GM12865 (cell line): ENCODE data around the gene DIAPH2.

ENCODE experiments used
- DNase-seq: peaks from one replicate; pipeline ENCODE4 v3.0.0; 2010; ENCODE audit warnings: low read depth
- H3K4me3 ChIP-seq: 2 replicates; pipeline ENCODE4 v1.5.1; 2011; ENCODE audit warnings: mild to moderate bottlenecking, low read depth, low read length, control low read depth
- CTCF ChIP-seq: IDR thresholded peaks from 2 replicates; pipeline ENCODE4 v1.5.1; 2011; ENCODE audit warnings: low read length, control low read depth, low read depth, inconsistent platforms; ENCODE audit not compliant: insufficient read depth; ENCODE audit errors: missing control alignments

Gene DIAPH2

GRCh38 chrX:96700625-96701024 lies 16.0 kb downstream of the DIAPH2 start:
- TF ChIP-seq CTCF, result no peak
- DNase-seq, result no peak
- H3K4me3 ChIP-seq, result no peak overlapping the region

- no peak for DNase-seq
Observed at GRCh38 chrX:96703379-96703778, 18.7 kb downstream of the DIAPH2 start.

GRCh38 chrX:96703816-96704215 lies 19.2 kb downstream of the DIAPH2 start:
- TF ChIP-seq CTCF, result no peak
- no peak for DNase-seq
- H3K4me3 ChIP-seq, result no peak overlapping the region

More at GRCh38 chrX:96703379-96703778, 18.7 kb downstream of the DIAPH2 start:
- TF ChIP-seq CTCF, result no peak
- no peak overlapping the region for H3K4me3 ChIP-seq

- H3K4me3 ChIP-seq, result no peak overlapping the region
- TF ChIP-seq CTCF, result no peak
- DNase-seq, result no peak
Observed at GRCh38 chrX:96704629-96705028, 20.0 kb downstream of the DIAPH2 start.

- TF ChIP-seq CTCF, result no peak
- no peak overlapping the region for H3K4me3 ChIP-seq
- no peak for DNase-seq
Observed at GRCh38 chrX:96705905-96706304, 21.3 kb downstream of the DIAPH2 start.

GRCh38 chrX:96707804-96708203 lies 23.2 kb downstream of the DIAPH2 start:
- no peak for DNase-seq
- no peak for TF ChIP-seq CTCF
- H3K4me3 ChIP-seq, result no peak overlapping the region

GRCh38 chrX:96710031-96710430 lies 25.4 kb downstream of the DIAPH2 start:
- no peak for TF ChIP-seq CTCF

More at GRCh38 chrX:96710031-96710430, 25.4 kb downstream of the DIAPH2 start:
- no peak overlapping the region for H3K4me3 ChIP-seq
- DNase-seq, result no peak
